ENCODE results near the gene GPR137.

Gene GPR137

DNA sequence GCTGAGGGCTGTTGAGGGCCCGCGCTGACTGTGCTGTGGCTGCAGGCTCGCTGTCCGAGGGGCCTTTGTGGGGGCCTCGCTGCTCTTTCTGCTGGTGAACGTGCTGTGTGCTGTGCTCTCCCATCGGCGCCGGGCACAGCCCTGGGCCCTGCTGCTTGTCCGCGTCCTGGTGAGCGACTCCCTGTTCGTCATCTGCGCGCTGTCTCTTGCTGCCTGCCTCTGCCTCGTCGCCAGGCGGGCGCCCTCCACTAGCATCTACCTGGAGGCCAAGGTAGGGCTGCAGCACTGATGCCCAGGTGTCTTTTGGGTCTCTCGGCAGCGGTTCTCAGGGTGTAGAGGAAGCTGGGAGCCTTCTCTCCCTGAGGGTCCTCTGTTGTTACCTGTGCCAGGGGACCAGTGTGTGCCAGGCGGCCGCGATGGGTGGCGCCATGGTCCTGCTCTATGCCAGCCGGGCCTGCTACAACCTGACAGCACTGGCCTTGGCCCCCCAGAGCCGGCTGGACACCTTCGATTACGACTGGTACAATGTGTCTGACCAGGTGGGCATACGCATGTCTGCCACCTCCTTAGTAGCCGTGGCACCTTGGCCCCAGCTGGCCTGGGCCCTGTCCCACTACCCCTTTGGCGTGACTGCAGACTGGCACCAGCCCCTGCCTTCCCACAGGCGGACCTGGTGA lies 2.2 kb downstream of the GPR137 start:
- no peak for DNase-seq

DNA sequence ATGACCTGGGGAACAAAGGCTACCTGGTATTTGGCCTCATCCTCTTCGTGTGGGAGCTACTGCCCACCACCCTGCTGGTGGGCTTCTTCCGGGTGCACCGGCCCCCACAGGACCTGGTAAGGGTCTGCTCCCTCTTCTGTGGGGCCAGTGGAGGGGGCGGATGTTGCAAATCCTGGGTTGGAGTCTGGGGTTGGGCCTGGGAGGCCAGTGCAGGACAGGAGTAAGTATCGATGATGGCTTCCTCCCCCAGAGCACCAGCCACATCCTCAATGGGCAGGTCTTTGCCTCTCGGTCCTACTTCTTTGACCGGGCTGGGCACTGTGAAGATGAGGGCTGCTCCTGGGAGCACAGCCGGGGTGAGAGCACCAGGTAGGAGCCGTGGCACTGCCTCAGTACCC lies 2.7 kb downstream of the GPR137 start:
- DNase-seq, result no peak

DNA sequence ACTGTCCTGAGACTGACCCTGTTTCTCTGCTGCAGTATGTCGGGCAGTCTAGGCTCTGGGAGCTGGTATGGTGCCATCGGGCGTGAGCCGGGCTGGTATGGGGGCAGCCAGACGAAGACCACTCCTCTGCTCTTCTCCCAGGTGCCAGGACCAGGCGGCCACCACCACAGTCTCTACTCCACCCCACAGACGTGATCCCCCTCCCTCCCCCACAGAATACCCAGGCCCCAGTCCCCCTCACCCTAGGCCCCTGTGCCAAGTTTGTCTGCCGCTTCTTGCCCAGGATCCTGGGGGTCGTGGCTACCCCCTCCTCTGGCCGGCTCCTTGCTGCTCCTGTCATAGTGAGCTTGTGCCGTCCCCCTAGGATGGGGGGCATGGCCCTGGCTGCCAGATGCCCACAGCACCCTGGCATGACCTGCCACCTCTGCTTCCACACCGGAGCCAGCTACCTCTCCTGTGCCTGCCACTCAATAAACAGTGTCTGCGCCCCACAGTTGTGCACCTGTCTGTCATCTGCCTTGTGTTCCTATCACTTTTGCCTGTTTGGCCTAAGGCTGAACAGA lies 3.4 kb downstream of the GPR137 start:
- DNase-seq, result no peak

DNA sequence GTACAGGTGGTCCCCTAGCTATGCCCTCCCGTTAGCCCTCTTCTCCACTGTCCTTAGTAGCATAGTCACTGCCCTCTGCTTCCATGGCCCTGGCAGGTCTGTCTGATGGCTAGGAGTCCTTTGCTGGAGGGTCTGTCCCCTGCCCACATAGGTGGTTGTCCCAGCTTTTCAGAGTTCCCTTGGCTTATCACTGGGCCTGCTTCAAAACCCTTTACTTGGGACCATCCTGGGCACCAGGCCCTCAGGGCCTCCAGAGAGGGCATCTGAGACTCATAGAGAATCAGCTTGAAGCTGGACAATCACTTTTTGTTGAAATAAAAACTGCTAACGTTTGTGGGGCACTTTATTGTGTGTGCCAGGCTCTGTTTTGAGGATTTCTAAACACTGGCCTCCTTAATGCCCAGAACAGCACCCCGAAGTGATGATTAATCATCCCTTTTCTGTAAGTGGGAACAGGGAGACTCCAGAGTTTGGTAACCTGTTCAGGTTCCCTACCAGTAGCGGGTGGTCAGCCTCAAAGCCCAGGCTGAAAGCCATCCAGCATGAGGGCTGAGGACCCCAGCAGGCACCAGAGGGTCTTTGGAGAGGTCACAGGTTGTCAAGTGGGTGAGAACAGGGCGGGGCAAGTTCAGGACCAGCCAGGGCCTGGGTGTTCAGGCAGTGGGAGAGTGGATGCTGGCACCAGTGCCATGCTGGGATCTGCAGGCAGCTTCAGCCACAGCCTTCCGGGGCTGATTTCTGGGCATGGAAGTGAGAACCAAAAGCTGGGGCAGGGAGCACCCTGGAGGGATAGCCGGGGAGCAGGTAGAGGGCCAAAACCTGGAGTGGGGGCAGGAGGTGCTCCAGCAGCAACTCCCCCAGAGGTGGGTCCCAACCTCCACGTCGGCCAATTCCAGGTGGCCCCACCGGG lies 5.0 kb downstream of the GPR137 start:
- no peak for DNase-seq

DNA sequence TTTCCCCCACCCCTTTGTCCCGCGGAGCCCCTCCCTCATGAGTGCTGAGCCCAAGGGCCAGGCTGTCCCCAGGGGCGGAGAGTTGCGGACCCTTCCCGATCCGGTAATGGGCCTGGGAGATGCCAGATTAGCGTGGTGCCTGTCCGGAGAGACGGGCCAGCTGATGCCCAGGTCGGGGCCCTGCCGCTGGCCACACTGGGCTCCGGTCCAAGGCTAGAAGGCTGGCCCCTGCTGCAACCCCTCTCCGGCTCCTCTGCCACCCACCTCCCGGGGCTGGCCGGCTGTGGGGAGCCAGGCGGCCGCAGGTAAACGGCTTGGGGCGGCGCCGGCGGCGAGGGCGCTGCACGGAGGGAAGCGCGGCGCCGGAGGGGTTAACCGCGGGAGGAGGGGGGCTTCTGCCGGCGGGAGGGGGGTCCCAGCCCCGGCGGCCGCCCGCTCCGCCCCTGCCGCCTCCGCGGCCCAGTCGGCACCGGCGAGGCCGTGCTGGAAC lies 5.7 kb downstream of the GPR137 start, which contains the start of gene KCNK4:
KCNK4 (plus strand) TSS at position 41 of the 490 bp plus-strand sequence. CDS start 1,717 bp downstream, outside the sequence.
- no peak for DNase-seq

GRCh38 chr11:64291752-64292459 lies 6.3 kb downstream of the GPR137 start:
- DNase-seq, result no peak

DNA sequence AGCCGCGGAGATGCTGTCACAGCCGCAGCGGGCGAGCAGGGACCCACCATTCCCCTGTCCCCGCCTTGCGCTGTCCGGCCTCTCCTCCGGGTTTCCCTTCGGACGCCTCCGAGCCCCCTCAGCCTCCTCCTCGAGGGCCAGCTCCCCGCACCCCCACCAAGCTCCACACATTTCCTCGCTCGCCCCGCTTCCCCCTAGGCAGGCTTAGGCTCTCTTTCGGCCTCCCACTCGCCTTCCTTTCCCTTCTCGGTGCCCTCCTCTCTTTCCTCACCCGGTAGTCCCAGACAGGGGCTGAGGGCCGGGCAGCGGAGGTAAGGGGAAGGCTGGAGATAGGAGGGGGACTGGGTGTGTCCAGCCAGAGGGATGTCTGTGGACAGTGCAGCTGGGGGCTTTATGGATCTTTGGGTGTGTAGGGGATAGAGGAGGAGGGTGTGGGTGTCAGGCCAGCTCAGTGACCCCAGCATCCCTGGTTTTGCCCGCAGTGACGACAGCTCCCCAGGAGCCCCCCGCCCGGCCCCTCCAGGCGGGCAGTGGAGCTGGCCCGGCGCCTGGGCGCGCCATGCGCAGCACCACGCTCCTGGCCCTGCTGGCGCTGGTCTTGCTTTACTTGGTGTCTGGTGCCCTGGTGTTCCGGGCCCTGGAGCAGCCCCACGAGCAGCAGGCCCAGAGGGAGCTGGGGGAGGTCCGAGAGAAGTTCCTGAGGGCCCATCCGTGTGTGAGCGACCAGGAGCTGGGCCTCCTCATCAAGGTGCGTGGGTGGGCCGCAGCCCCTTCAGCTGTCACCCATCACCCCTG lies 7.0 kb downstream of the GPR137 start:
- no peak for DNase-seq

DNA sequence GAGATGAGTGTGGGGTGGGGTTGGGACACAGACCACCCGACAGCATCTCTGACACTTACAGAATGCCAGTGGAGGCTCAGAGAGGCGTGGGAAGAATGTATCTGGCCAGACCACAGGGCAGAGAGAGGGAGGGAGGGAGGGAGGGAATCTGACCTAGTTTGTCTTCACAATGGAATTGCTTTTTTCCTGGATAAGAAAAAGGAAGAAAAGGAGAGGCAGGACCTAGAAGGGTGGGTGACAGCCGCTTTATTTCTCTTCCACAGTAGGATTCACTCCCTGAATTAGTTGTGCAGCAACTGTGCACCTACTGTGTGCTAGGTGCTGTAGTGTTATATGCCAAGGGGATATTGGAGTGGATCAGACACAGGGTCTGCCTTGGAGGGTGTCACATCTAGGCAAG lies 9.1 kb downstream of the GPR137 start:
- peak; percentile 63 for DNase-seq

- no peak for DNase-seq
These were observed 10.1 kb downstream of the GPR137 start for GRCh38 chr11:64295760-64296159.

DNA sequence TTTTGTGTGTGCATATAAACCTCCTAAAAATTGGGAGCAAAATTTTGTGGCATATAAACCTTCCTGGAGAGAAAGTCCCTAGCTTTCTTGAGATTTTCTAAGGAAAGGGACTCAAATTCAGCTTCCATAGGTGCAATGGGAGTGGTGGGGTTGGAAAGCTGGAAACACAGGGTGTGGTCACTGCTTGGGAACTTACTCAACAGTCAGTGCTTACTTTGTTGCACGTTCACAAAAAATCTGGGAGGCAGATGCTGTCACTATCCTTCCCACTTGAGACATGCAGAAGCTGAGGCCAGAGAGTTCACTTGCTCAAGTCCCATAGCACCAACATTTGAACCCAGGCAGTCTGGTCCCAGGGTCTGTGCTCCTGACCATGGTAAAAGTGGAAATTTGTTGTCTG lies 10.6 kb downstream of the GPR137 start:
- no peak for DNase-seq

GRCh38 chr11:64296830-64297698 lies 11.4 kb downstream of the GPR137 start:
- DNase-seq, result no peak

DNA sequence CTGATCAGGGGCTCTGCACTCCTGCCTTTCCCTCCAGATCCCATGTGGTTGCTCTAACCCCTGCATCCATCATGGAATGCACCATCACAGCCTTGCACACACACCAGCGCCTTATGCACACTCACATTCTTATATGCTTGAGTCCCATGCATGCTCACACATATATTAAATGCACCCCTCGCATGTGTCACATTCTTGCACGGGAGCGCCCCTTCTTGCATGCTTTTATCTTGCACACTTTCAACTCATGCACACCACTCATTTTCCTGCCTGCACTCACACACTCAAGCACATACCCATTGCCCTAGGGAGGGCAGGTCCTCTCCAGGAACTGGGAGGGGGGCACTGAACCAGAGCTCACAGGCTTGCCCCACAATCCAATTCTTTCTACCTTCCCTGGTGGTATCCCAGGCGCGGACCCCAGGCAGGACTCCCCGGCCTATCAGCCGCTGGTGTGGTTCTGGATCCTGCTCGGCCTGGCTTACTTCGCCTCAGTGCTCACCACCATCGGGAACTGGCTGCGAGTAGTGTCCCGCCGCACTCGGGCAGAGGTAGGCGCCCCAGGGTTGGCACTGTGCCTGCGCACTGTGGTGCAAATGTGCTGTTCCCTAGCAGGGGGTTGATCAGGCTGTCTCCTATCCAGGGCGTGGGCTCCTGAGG lies 12.2 kb downstream of the GPR137 start:
- no peak for DNase-seq

GRCh38 chr11:64298966-64299846 lies 13.6 kb downstream of the GPR137 start:
- no peak for DNase-seq

- DNase-seq, result no peak
These were observed 14.4 kb downstream of the GPR137 start, which contains the start of gene CATSPERZ for GRCh38 chr11:64299847-64300648. TSS of gene CATSPERZ (plus strand) at chr11:64300358. CDS start at chr11:64300411, 53 bp downstream.

- no peak for DNase-seq
These were observed 17.7 kb downstream of the GPR137 start for GRCh38 chr11:64303109-64304031.

GRCh38 chr11:64304032-64304315 lies 18.3 kb downstream of the GPR137 start:
- DNase-seq, result no peak

Data from fibroblast of skin of back (primary cell).